ENCODE data around the gene PACSIN3. TPM values are rescaled to one million over a fixed set of nuclear protein-coding genes. Genes with fewer than 3 reads are reported as not detected.
"Not testable (repeated sequence)": the region's sequence is repeated elsewhere in the genome, so short reads cannot be mapped to it uniquely, and the experiment has no call there.

The PACSIN3 gene
- total RNA-seq, 1 donor, result 12.7 TPM

DNA sequence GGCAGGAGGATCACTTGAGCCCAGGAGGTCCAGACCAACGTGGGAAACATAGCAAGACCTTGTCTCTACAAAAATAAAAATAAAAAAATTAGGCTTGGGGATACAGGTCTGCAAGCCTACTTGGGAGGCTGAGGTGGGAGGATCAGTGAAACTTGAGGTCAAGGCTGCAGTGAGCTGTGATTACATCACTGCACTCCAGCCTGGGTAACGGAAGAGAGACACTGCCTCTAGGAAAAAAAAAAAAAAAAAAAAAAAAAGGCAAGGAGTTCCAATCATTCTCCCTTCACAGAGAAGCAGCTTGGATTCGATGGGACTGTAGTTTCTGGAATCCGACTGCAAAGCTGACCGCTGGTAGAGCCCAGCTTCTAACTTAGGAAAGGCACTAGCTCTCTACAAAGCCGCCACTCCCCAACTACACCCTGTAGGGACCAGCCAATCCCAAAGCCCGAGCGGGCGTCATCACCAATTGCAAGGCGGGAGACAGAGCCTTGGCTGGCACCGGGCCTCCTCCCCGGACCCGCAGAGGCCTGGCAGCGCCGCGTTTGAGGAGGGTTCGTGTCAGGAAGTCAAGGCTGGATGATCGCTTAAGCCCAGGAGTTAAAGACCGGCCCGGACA, 27.8 kb upstream of the PACSIN3 start:
- H3K4me1 ChIP-seq (ENCODE audit: insufficient read depth, low read length), result peaks cover 20% of the 10 kb centered on the region
- peaks cover 4% of the 10 kb centered on the region for H3K36me3 ChIP-seq (ENCODE audit: insufficient read depth, low read length)
- H3K27ac ChIP-seq (ENCODE audit: low read depth, low read length), result peak overlapping the region; percentile 93
- peak; percentile 95 for DNase-seq (ENCODE audit: insufficient read length, low spot score, missing footprints)
- no peak for TF ChIP-seq CTCF (IDR thresholded peaks at IDR 0.05; ENCODE audit: extremely low read depth, low read depth, low read length)
- H3K4me3 ChIP-seq (ENCODE audit: insufficient read depth, low read length), result peak overlapping the region; percentile 83
- H3K4me2 ChIP-seq (ENCODE audit: insufficient read depth, low read length), result peak overlapping the region; percentile 100
- H3K9me3 ChIP-seq (ENCODE audit: low read depth, low read length), result no peaks in the 10 kb centered on the region
- peaks cover 5% of the 10 kb centered on the region for H4K20me1 ChIP-seq (ENCODE audit: insufficient read depth, low read length)
- H2AFZ ChIP-seq (ENCODE audit: low read length), result peak overlapping the region; percentile 95
- no peaks in the 10 kb centered on the region for H3K27me3 ChIP-seq (ENCODE audit: insufficient read depth, low read length)
- peaks cover 22% of the 10 kb centered on the region for H3K79me2 ChIP-seq (ENCODE audit: insufficient read depth, low read length)

- H2AFZ ChIP-seq (ENCODE audit: low read length), result no peak overlapping the region
These were observed 26.7 kb upstream of the PACSIN3 start for GRCh38 chr11:47212938-47213337.

DNA sequence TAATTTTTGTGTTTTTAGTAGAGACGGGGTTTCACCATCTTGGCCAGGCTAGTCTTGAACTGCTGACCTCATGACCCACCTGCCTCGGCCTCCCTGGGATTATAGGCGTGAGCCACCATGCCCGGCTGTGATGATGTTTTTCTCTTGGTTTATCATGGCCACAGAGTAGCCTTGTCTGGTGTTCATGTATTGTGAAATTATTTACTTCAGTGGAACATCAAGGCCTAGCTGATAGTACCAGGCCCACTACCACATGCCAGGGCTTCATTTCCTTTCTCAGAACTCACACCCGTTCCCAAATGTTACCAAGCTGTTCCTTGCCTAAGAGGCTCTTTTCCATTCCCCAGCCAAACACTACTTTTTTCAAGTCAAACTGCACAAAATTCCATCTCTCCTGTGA, 22.4 kb upstream of the PACSIN3 start:
- no peak for DNase-seq (ENCODE audit: insufficient read length, low spot score, missing footprints)
- no peaks in the 10 kb centered on the region for H3K36me3 ChIP-seq (ENCODE audit: insufficient read depth, low read length)
- H3K27me3 ChIP-seq (ENCODE audit: insufficient read depth, low read length), result no peaks in the 10 kb centered on the region
- H3K4me2 ChIP-seq (ENCODE audit: insufficient read depth, low read length), result no peak overlapping the region
- H4K20me1 ChIP-seq (ENCODE audit: insufficient read depth, low read length), result no peaks in the 10 kb centered on the region
- H3K9me3 ChIP-seq (ENCODE audit: low read depth, low read length), result no peaks in the 10 kb centered on the region
- peaks cover 17% of the 10 kb centered on the region for H3K4me1 ChIP-seq (ENCODE audit: insufficient read depth, low read length)
- no peak for TF ChIP-seq CTCF (IDR thresholded peaks at IDR 0.05; ENCODE audit: extremely low read depth, low read depth, low read length)
- H3K4me3 ChIP-seq (ENCODE audit: insufficient read depth, low read length), result no peak overlapping the region
- H3K27ac ChIP-seq (ENCODE audit: low read depth, low read length), result no peak overlapping the region
- H2AFZ ChIP-seq (ENCODE audit: low read length), result no peak overlapping the region
- H3K79me2 ChIP-seq (ENCODE audit: insufficient read depth, low read length), result no peaks in the 10 kb centered on the region

More at GRCh38 chr11:47212938-47213337, 26.7 kb upstream of the PACSIN3 start:
- no peak overlapping the region for H3K4me2 ChIP-seq (ENCODE audit: insufficient read depth, low read length)
- no peaks in the 10 kb centered on the region for H3K9me3 ChIP-seq (ENCODE audit: low read depth, low read length)
- no peak overlapping the region for H3K27ac ChIP-seq (ENCODE audit: low read depth, low read length)
- no peak overlapping the region for H3K4me3 ChIP-seq (ENCODE audit: insufficient read depth, low read length)
- DNase-seq (ENCODE audit: insufficient read length, low spot score, missing footprints), result no peak
- no peak for TF ChIP-seq CTCF (IDR thresholded peaks at IDR 0.05; ENCODE audit: extremely low read depth, low read depth, low read length)
- H3K27me3 ChIP-seq (ENCODE audit: insufficient read depth, low read length), result no peaks in the 10 kb centered on the region
- H3K79me2 ChIP-seq (ENCODE audit: insufficient read depth, low read length), result peaks cover 15% of the 10 kb centered on the region
- peaks cover 20% of the 10 kb centered on the region for H3K4me1 ChIP-seq (ENCODE audit: insufficient read depth, low read length)
- peaks cover 2% of the 10 kb centered on the region for H3K36me3 ChIP-seq (ENCODE audit: insufficient read depth, low read length)
- H4K20me1 ChIP-seq (ENCODE audit: insufficient read depth, low read length), result no peaks in the 10 kb centered on the region

DNA sequence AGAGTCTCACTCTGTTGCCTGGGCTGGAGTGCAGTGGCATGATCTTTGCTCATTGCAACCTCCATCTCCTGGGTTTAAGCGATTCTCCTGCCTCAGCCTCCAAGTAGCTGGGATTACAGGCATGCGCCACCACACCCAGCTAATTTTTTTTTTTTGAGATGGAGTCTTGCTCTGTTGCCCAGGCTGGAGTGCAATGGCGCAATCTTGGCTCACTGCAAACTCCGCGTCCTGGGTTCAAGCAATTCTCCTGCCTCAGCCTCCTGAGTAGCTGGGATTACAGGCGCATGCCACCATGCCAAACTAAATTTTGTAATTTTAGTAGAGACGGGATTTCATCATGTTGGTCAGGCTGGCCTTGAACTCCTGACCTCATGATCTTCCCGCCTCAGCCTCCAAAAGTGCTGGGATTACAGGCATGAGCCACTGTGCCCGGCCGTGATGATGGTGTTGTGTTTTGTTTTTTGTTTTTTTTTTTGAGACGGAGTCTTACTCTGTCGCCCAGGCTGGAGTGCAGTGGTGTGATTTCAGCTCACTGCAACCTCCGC, 21.8 kb upstream of the PACSIN3 start:
- H4K20me1 ChIP-seq (ENCODE audit: insufficient read depth, low read length); H3K27me3 ChIP-seq (ENCODE audit: insufficient read depth, low read length); H3K79me2 ChIP-seq (ENCODE audit: insufficient read depth, low read length); H2AFZ ChIP-seq (ENCODE audit: low read length); H3K9me3 ChIP-seq (ENCODE audit: low read depth, low read length); H3K27ac ChIP-seq (ENCODE audit: low read depth, low read length); H3K4me3 ChIP-seq (ENCODE audit: insufficient read depth, low read length); H3K4me2 ChIP-seq (ENCODE audit: insufficient read depth, low read length); DNase-seq (ENCODE audit: insufficient read length, low spot score, missing footprints); H3K36me3 ChIP-seq (ENCODE audit: insufficient read depth, low read length): not testable (repeated sequence)
- H3K4me1 ChIP-seq (ENCODE audit: insufficient read depth, low read length), result peaks cover 17% of the 10 kb centered on the region
